ENCODE results near the gene PHC2.

DNA sequence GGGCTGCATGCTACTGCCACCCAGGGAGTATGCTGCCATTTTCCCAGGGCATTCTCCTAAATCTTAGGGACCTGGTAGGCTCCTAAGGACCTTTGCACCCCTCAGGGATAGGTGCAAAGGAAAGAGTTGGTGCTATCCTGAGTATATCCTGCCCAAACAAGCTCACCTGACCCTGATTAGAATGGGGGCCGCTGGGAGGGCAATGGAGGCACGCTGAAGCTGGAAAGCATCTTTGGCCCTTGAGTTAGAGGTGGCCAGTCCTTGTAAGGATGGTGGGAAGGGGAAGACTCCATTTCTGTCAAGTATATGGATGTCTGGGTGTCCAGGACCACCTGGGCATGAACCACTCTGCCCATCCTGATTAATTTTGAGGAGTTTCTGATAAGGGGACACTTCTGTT lies 61.1 kb downstream of the PHC2 start:
- TF ChIP-seq, protein P1, sequence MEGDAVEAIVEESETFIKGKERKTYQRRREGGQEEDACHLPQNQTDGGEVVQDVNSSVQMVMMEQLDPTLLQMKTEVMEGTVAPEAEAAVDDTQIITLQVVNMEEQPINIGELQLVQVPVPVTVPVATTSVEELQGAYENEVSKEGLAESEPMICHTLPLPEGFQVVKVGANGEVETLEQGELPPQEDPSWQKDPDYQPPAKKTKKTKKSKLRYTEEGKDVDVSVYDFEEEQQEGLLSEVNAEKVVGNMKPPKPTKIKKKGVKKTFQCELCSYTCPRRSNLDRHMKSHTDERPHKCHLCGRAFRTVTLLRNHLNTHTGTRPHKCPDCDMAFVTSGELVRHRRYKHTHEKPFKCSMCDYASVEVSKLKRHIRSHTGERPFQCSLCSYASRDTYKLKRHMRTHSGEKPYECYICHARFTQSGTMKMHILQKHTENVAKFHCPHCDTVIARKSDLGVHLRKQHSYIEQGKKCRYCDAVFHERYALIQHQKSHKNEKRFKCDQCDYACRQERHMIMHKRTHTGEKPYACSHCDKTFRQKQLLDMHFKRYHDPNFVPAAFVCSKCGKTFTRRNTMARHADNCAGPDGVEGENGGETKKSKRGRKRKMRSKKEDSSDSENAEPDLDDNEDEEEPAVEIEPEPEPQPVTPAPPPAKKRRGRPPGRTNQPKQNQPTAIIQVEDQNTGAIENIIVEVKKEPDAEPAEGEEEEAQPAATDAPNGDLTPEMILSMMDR (IDR thresholded peaks at IDR 0.05) = no peak
- TF ChIP-seq POLR2A (IDR thresholded peaks at IDR 0.05) = no peak

All from heart left ventricle (tissue), 13 donors.